HK-2 (cell line): Measurements from ENCODE around the gene IQCM.

ENCODE experiments used
- DNase-seq: peaks from one replicate; pipeline ENCODE4 v3.0.0-alpha.2; 2018; ENCODE audit not compliant: unreplicated experiment

The IQCM gene

DNA sequence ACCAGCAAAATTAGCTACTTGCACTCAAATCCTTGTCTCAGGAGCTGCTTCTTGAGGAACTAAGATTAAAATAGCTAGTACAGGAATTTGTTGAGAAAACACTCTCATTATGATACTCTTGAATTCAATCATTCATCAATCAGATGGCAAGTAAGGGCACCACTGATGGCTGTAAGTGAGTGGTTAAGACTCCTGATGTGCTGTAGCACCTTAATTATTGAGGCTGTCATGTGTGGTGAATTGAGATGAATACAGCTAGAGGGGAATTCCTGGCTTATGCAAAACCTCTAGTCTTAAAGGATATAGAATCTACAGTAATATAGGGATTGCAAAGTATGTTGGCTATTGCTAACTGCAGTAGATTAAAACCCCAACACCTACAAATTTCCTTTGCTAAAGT lies 509.1 kb downstream of the IQCM start:
- no peak for DNase-seq
